Measurements from ENCODE around the gene GMPPA.
A peak's percentile ranks its signal among the peaks of the same experiment; 100 is the strongest.

The GMPPA gene

GRCh38 chr2:219517954-219518778 lies 19.5 kb downstream of the GMPPA start:
- DNase-seq: no peak

GRCh38 chr2:219519526-219519916 lies 20.8 kb downstream of the GMPPA start:
- no peak for DNase-seq

GRCh38 chr2:219520079-219520478 lies 21.4 kb downstream of the GMPPA start:
- no peak for DNase-seq

- peak in 11 of 56 donors; percentile 8 to 40 (median 16) for DNase-seq
These were observed 22.6 kb downstream of the GMPPA start for GRCh38 chr2:219521066-219521880.

- peak in 17 of 56 donors; percentile 4 to 40 (median 26) for DNase-seq
These were observed 23.7 kb downstream of the GMPPA start for GRCh38 chr2:219522111-219523030.

- no peak for DNase-seq
These were observed 24.5 kb downstream of the GMPPA start for GRCh38 chr2:219523031-219523671.

- no peak for DNase-seq
These were observed 26.1 kb downstream of the GMPPA start for GRCh38 chr2:219524817-219525216.

- no peak for DNase-seq
These were observed 27.0 kb downstream of the GMPPA start for GRCh38 chr2:219525533-219526232.

- no peak for DNase-seq
These were observed 27.8 kb downstream of the GMPPA start for GRCh38 chr2:219526320-219527075.

- peak in 5 of 56 donors; percentile 9 to 34 (median 22) for DNase-seq
These were observed 28.3 kb downstream of the GMPPA start for GRCh38 chr2:219527076-219527394.

GRCh38 chr2:219527472-219527871 lies 28.8 kb downstream of the GMPPA start:
- no peak for DNase-seq

GRCh38 chr2:219530048-219530963 lies 31.6 kb downstream of the GMPPA start:
- peak; percentile 17 to 88 (median 74) for DNase-seq

- no peak for DNase-seq
These were observed 33.1 kb downstream of the GMPPA start for GRCh38 chr2:219531639-219532377.

- no peak for DNase-seq
These were observed 33.6 kb downstream of the GMPPA start for GRCh38 chr2:219532378-219532649.

- no peak for DNase-seq
These were observed 35.4 kb downstream of the GMPPA start for GRCh38 chr2:219533930-219534661.

- no peak for DNase-seq
These were observed 37.7 kb downstream of the GMPPA start for GRCh38 chr2:219536425-219536824.

- no peak for DNase-seq
These were observed 38.3 kb downstream of the GMPPA start for GRCh38 chr2:219536967-219537366.
